Loucy (cell line): ENCODE measurements around the gene BCKDHB.

Experiments used
- H2AFZ ChIP-seq: fragments of 200-600 bp; sonication (generic); 2 replicates; pipeline ENCODE4 v1.6.0; 2016; ENCODE audit warnings: antibody characterized with exemption, mild to moderate bottlenecking, low read length, moderate library complexity
- H3F3A ChIP-seq: fragments of 200-600 bp; 2 replicates; pipeline ENCODE4 v1.6.0; 2016; ENCODE audit warnings: antibody characterized with exemption, low read depth, mild to moderate bottlenecking
- H3K27me3 ChIP-seq: fragments of 200-600 bp; sonication (generic); 2 replicates; pipeline ENCODE4 v1.6.1; 2014; ENCODE audit warnings: low read length, mild to moderate bottlenecking; ENCODE audit not compliant: insufficient read depth, poor library complexity, severe bottlenecking
- H3K36me3 ChIP-seq: fragments of 200-600 bp; sonication (generic); 2 replicates; pipeline ENCODE4 v1.6.1; 2016; ENCODE audit warnings: low read length; ENCODE audit not compliant: insufficient read depth
- H3K4me1 ChIP-seq: fragments of 200-600 bp; sonication (generic); 2 replicates; pipeline ENCODE4 v1.5.1; 2014; ENCODE audit warnings: low read length, mild to moderate bottlenecking; ENCODE audit not compliant: insufficient read depth, poor library complexity, severe bottlenecking
- H3K4me2 ChIP-seq: fragments of 200-600 bp; sonication (generic); 2 replicates; pipeline ENCODE4 v1.6.0; 2014; ENCODE audit warnings: antibody characterized with exemption, low read length, low read depth, mild to moderate bottlenecking; ENCODE audit not compliant: poor library complexity, severe bottlenecking
- H3K4me3 ChIP-seq: fragments of 200-600 bp; sonication (generic); 2 replicates; pipeline ENCODE4 v1.5.1; 2014; ENCODE audit warnings: low read length, mild to moderate bottlenecking, mixed read lengths; ENCODE audit not compliant: poor library complexity, severe bottlenecking
- H3K79me2 ChIP-seq: fragments of 200-600 bp; sonication (generic); 2 replicates; pipeline ENCODE4 v1.6.1; 2014; ENCODE audit warnings: low read length; ENCODE audit not compliant: insufficient read depth
- H3K9ac ChIP-seq: fragments of 200-600 bp; sonication (generic); 2 replicates; pipeline ENCODE4 v1.6.0; 2014; ENCODE audit warnings: mild to moderate bottlenecking, low read depth, low read length, moderate library complexity; ENCODE audit not compliant: poor library complexity, severe bottlenecking
- H3K9me2 ChIP-seq: fragments of 200-600 bp; sonication (generic); replicated peaks from 2 replicates; pipeline ENCODE4 v1.6.1; 2016; ENCODE audit warnings: low read depth, low read length, mixed read lengths
- H3K9me3 ChIP-seq: fragments of 200-600 bp; sonication (generic); 2 replicates; pipeline ENCODE4 v1.6.1; 2014; ENCODE audit warnings: mild to moderate bottlenecking, antibody characterized with exemption, low read length, low read depth; ENCODE audit not compliant: insufficient read depth
- H4K20me1 ChIP-seq: fragments of 200-600 bp; sonication (generic); 2 replicates; pipeline ENCODE4 v1.6.0; 2014; ENCODE audit warnings: antibody characterized with exemption, low read length, mild to moderate bottlenecking; ENCODE audit not compliant: insufficient read depth, poor library complexity, severe bottlenecking
- CTCF ChIP-seq: fragments of 200-600 bp; sonication (generic); conservative IDR thresholded peaks from 2 replicates; pipeline ENCODE4 v1.5.1; 2014; ENCODE audit warnings: mild to moderate bottlenecking, antibody characterized with exemption, low read length
- EZH2phosphoT487 ChIP-seq: fragments of 200-600 bp; IDR thresholded peaks from 2 replicates; pipeline ENCODE4 v1.6.1; 2018; ENCODE audit warnings: antibody characterized with exemption, mild to moderate bottlenecking, moderate library complexity, borderline replicate concordance

BCKDHB gene

GRCh38 chr6:80340280-80340679 is 233.8 kb downstream of the BCKDHB start:
- Histone ChIP-seq H3K9ac (no peak overlapping the region), H3K4me3 (no peak overlapping the region), H3K4me2 (no peak overlapping the region), H4K20me1 (no peaks in the 10 kb centered on the region), H3K79me2 (no peaks in the 10 kb centered on the region), H3K9me2 (no peaks in the 10 kb centered on the region), H3K27me3 (no peaks in the 10 kb centered on the region), H3K4me1 (no peaks in the 10 kb centered on the region), H2AFZ (no peak overlapping the region), H3F3A (no peaks in the 10 kb centered on the region), H3K36me3 (no peaks in the 10 kb centered on the region), H3K9me3 (no peaks in the 10 kb centered on the region)
- TF ChIP-seq CTCF (no peak), EZH2phosphoT487 (no peak)

GRCh38 chr6:80340686-80341085 is 234.2 kb downstream of the BCKDHB start:
- Histone ChIP-seq H4K20me1 (no peaks in the 10 kb centered on the region), H3K79me2 (no peaks in the 10 kb centered on the region), H3K4me2 (no peak overlapping the region), H3F3A (no peaks in the 10 kb centered on the region), H3K9me2 (no peaks in the 10 kb centered on the region), H3K4me3 (no peak overlapping the region), H3K9me3 (no peaks in the 10 kb centered on the region), H3K27me3 (no peaks in the 10 kb centered on the region), H3K9ac (no peak overlapping the region), H3K36me3 (no peaks in the 10 kb centered on the region), H3K4me1 (no peaks in the 10 kb centered on the region), H2AFZ (no peak overlapping the region)
- TF ChIP-seq EZH2phosphoT487 = no peak
- TF ChIP-seq CTCF = no peak

GRCh38 chr6:80341330-80341729 is 234.9 kb downstream of the BCKDHB start:
- no peaks in the 10 kb centered on the region for H3K9me2 ChIP-seq
- H3K4me2 ChIP-seq = no peak overlapping the region
- H2AFZ ChIP-seq = no peak overlapping the region
- no peaks in the 10 kb centered on the region for H3K27me3 ChIP-seq
- H3K36me3 ChIP-seq = no peaks in the 10 kb centered on the region
- no peak overlapping the region for H3K4me3 ChIP-seq
- H3K9me3 ChIP-seq = no peaks in the 10 kb centered on the region
- no peak overlapping the region for H3K9ac ChIP-seq
- no peaks in the 10 kb centered on the region for H3F3A ChIP-seq
- H3K4me1 ChIP-seq = no peaks in the 10 kb centered on the region
- no peaks in the 10 kb centered on the region for H4K20me1 ChIP-seq
- H3K79me2 ChIP-seq = no peaks in the 10 kb centered on the region
- TF ChIP-seq CTCF = no peak
- no peak for TF ChIP-seq EZH2phosphoT487
